Measurements from ENCODE around the gene ZSWIM3. TPM values are rescaled to one million over a fixed set of nuclear protein-coding genes. Genes with fewer than 3 reads are reported as not detected.

The ZSWIM3 gene
- total and polyA plus RNA-seq, 2 of the 13 experiments (the other 11 are each of a cell fraction or from before 2014, with no cell fraction given), result 5.2 to 5.8 TPM

DNA sequence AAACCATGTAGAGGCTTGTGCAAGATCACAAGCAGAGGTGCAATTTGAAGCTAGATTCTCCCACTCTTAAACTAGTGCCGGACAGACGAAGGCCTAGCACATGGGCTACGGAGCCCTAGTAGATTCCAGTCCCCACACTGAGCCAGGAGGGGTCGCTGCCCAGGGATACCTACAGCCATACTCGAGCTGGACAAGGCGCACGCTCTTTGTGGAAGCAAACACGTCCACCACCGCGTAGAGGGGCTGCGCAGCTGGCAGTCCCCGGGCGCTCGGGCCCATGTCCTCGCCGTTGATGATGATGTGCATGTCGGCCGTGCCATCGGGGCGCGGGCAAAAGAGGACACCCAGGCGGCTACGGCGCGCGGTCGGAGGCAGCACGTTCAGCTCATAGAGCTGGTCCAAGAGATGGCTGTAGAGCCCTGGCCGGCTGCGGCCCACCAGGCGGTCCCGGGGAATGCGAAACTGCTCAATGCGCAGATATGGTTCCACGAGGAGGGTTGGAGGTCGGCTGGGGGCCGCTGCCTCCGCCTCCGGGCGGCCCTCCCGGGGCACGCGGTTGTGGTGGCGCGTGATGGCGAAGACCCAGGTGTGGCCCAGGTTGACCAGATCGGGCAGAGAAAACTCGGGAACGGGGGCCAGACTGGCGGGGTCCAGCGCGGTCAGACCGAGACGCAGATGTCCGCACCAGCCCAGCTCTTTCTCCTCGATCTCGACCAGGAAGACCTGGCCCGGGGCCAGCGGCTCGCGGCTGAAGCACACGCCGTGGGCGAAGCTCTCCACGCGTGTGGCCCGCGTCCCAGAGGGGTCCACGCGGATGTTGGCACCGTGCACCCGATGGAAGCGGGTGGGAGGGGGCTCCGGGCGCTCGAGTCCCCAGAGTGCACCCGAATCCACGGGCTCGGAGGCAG lies 32.9 kb downstream of the ZSWIM3 start (continued):
- no peak; the same call in 1 of the 2 replicates for TF ChIP-seq RARG (CRISPR knock-in tag; IDR thresholded peaks at IDR 0.05; ENCODE audit: low read depth)
- 0 out of 2 replicates have a peak, but pooled peaks have one; percentile 47 for TF ChIP-seq ZMYM3 (CRISPR knock-in tag; IDR thresholded peaks at IDR 0.05)
- peak; percentile 88 for TF ChIP-seq RAD21 (CRISPR knock-in tag; IDR thresholded peaks at IDR 0.05)
- TF ChIP-seq CREB1 (IDR thresholded peaks at IDR 0.05), result no peak
- TF ChIP-seq CREB1 (CRISPR knock-in tag; IDR thresholded peaks at IDR 0.05), result no peak
- peak; percentile 89 for TF ChIP-seq KDM2A (CRISPR knock-in tag; IDR thresholded peaks at IDR 0.05; ENCODE audit: borderline replicate concordance, low read depth)
- no peak; the same call in 1 of the 2 replicates for TF ChIP-seq ATF7-NPFF (CRISPR knock-in tag; IDR thresholded peaks at IDR 0.05; ENCODE audit: low read depth)
- TF ChIP-seq, protein P1, sequence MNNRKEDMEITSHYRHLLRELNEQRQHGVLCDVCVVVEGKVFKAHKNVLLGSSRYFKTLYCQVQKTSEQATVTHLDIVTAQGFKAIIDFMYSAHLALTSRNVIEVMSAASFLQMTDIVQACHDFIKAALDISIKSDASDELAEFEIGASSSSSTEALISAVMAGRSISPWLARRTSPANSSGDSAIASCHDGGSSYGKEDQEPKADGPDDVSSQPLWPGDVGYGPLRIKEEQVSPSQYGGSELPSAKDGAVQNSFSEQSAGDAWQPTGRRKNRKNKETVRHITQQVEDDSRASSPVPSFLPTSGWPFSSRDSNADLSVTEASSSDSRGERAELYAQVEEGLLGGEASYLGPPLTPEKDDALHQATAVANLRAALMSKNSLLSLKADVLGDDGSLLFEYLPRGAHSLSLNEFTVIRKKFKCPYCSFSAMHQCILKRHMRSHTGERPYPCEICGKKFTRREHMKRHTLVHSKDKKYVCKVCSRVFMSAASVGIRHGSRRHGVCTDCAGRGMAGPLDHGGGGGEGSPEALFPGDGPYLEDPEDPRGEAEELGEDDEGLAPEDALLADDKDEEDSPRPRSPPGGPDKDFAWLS (CRISPR knock-in tag; IDR thresholded peaks at IDR 0.05; ENCODE audit: borderline replicate concordance), result no peak
- TF ChIP-seq ISL2 (CRISPR knock-in tag; IDR thresholded peaks at IDR 0.05), result no peak
- no peak; the same call in 1 of the 2 replicates for TF ChIP-seq PBX3 (CRISPR knock-in tag; IDR thresholded peaks at IDR 0.05; ENCODE audit: borderline replicate concordance)
- TF ChIP-seq ARHGAP35 (CRISPR knock-in tag; IDR thresholded peaks at IDR 0.05; ENCODE audit: borderline replicate concordance), result peak; percentile 34; the same call in 1 of the 2 replicates
- TF ChIP-seq ZFAT (CRISPR knock-in tag; conservative IDR thresholded peaks at IDR 0.05), result no peak; the same call in 1 of the 2 replicates
- TF ChIP-seq ZNF704 (CRISPR knock-in tag; IDR thresholded peaks at IDR 0.05; ENCODE audit: borderline replicate concordance), result peak; percentile 37; the same call in 1 of the 2 replicates
- TF ChIP-seq ZNF83 (CRISPR knock-in tag; IDR thresholded peaks at IDR 0.05; ENCODE audit: borderline replicate concordance), result peak; percentile 89; the same call in 1 of the 2 replicates
- no peak; the same call in 1 of the 2 replicates for TF ChIP-seq ZNF549 (CRISPR knock-in tag; IDR thresholded peaks at IDR 0.05)
- TF ChIP-seq, protein P2, sequence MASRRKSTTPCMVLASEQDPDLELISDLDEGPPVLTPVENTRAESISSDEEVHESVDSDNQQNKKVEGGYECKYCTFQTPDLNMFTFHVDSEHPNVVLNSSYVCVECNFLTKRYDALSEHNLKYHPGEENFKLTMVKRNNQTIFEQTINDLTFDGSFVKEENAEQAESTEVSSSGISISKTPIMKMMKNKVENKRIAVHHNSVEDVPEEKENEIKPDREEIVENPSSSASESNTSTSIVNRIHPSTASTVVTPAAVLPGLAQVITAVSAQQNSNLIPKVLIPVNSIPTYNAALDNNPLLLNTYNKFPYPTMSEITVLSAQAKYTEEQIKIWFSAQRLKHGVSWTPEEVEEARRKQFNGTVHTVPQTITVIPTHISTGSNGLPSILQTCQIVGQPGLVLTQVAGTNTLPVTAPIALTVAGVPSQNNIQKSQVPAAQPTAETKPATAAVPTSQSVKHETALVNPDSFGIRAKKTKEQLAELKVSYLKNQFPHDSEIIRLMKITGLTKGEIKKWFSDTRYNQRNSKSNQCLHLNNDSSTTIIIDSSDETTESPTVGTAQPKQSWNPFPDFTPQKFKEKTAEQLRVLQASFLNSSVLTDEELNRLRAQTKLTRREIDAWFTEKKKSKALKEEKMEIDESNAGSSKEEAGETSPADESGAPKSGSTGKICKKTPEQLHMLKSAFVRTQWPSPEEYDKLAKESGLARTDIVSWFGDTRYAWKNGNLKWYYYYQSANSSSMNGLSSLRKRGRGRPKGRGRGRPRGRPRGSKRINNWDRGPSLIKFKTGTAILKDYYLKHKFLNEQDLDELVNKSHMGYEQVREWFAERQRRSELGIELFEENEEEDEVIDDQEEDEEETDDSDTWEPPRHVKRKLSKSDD (CRISPR knock-in tag; IDR thresholded peaks at IDR 0.05; ENCODE audit: low read depth), result peak; percentile 39; the same call in 1 of the 2 replicates
- peak; percentile 95 for TF ChIP-seq SRY (CRISPR knock-in tag; IDR thresholded peaks at IDR 0.05)

All from HepG2 (cell line).